GM23338 (cell line): ENCODE data around the gene TRABD. TPM values are rescaled to one million over a fixed set of nuclear protein-coding genes. Genes with fewer than 3 reads are reported as not detected.

Experiments used
- ATAC-seq: fragments of 200-7000 bp; cut with Tn5 transposase; 3 replicates; pipeline ENCODE4 v1.9.1; 2020
- DNase-seq: peaks from one replicate; pipeline ENCODE4 v3.0.0-alpha.2; 2015; ENCODE audit warnings: low spot score
- H2AFZ ChIP-seq: fragments of 200-600 bp; sonication (generic); 2 replicates; pipeline ENCODE4 v1.8.0; 2016; ENCODE audit warnings: antibody characterized with exemption, mild to moderate bottlenecking, moderate library complexity
- H3F3A ChIP-seq: fragments of 200-600 bp; sonication (generic); replicated peaks from 2 replicates; pipeline ENCODE4 v1.8.0; 2017; ENCODE audit warnings: antibody characterized with exemption, mixed run types, low read depth
- H3K27ac ChIP-seq: fragments of 200-600 bp; sonication (generic); 2 replicates; pipeline ENCODE4 v1.6.1; 2016; ENCODE audit warnings: low read depth
- H3K27me3 ChIP-seq: fragments of 200-600 bp; sonication (generic); 2 replicates; pipeline ENCODE4 v1.8.0; 2016; ENCODE audit warnings: mild to moderate bottlenecking, mixed run types, moderate library complexity; ENCODE audit not compliant: insufficient read depth
- H3K36me3 ChIP-seq: fragments of 200-600 bp; sonication (generic); 2 replicates; pipeline ENCODE4 v1.8.0; 2016; ENCODE audit warnings: mild to moderate bottlenecking; ENCODE audit not compliant: insufficient read depth
- H3K4me1 ChIP-seq: fragments of 200-600 bp; sonication (generic); 2 replicates; pipeline ENCODE4 v1.8.0; 2016; ENCODE audit warnings: mild to moderate bottlenecking, moderate library complexity; ENCODE audit not compliant: insufficient read depth
- H3K4me2 ChIP-seq: fragments of 200-600 bp; sonication (generic); 2 replicates; pipeline ENCODE4 v1.7.1; 2017; ENCODE audit warnings: mixed run types
- H3K4me3 ChIP-seq: fragments of 200-600 bp; sonication (generic); 2 replicates; pipeline ENCODE4 v1.6.1; 2016; ENCODE audit warnings: mixed run types
- H3K79me2 ChIP-seq: fragments of 200-600 bp; sonication (generic); replicated peaks from 2 replicates; pipeline ENCODE4 v1.8.0; 2017; ENCODE audit warnings: mild to moderate bottlenecking; ENCODE audit not compliant: insufficient read depth
- H3K9me2 ChIP-seq: fragments of 200-600 bp; sonication (generic); 2 replicates; pipeline ENCODE4 v1.8.0; 2017; ENCODE audit not compliant: insufficient read depth
- H4K20me1 ChIP-seq: fragments of 200-600 bp; sonication (generic); replicated peaks from 2 replicates; pipeline ENCODE4 v1.8.0; 2017; ENCODE audit warnings: mild to moderate bottlenecking; ENCODE audit not compliant: insufficient read depth
- H3K27ac Mint-ChIP-seq: 2 replicates; pipeline ENCODE4 v1.8.0; 2020; ENCODE audit warnings: inconsistent platforms, mild to moderate bottlenecking, moderate library complexity, mixed read lengths
- H3K27me3 Mint-ChIP-seq: 3 replicates; pipeline ENCODE4 v1.8.0; 2022; ENCODE audit warnings: low read depth, mild to moderate bottlenecking, moderate library complexity, mixed read lengths, inconsistent platforms; ENCODE audit not compliant: insufficient read depth, poor library complexity
- H3K36me3 Mint-ChIP-seq: 3 replicates; pipeline ENCODE4 v1.8.0; 2021; ENCODE audit warnings: low read depth, mild to moderate bottlenecking, inconsistent platforms, moderate library complexity, mixed read lengths
- H3K4me1 Mint-ChIP-seq: 3 replicates; pipeline ENCODE4 v1.8.0; 2020; ENCODE audit warnings: mild to moderate bottlenecking, inconsistent platforms, mixed read lengths
- H3K4me3 Mint-ChIP-seq: 3 replicates; pipeline ENCODE4 v1.8.0; 2021; ENCODE audit warnings: moderate library complexity, mild to moderate bottlenecking, inconsistent platforms, mixed read lengths
- H3K9me3 Mint-ChIP-seq: 3 replicates; pipeline ENCODE4 v1.8.0; 2020; ENCODE audit warnings: moderate library complexity, mild to moderate bottlenecking, inconsistent platforms, mixed read lengths
- ETS1 ChIP-seq: IDR thresholded peaks from 2 replicates; pipeline ENCODE4 v1.6.1; 2016; ENCODE audit warnings: antibody characterized with exemption
- EZH2 ChIP-seq: fragments of 200-600 bp; sonication (generic); IDR thresholded peaks from one replicate; pipeline ENCODE4 v1.8.0; 2017; ENCODE audit warnings: antibody characterized with exemption, mild to moderate bottlenecking, low read depth; ENCODE audit not compliant: unreplicated experiment
- NANOG ChIP-seq: IDR thresholded peaks from 2 replicates; pipeline ENCODE4 v1.6.1; 2016; ENCODE audit warnings: antibody characterized with exemption, borderline replicate concordance
- ZNF114 ChIP-seq: fragments of 250-450 bp; sonication (Bioruptor Pico); IDR thresholded peaks from 2 replicates; pipeline ENCODE4 v1.5.0; 2020; ENCODE audit warnings: mild to moderate bottlenecking, moderate library complexity
- ZNF462 ChIP-seq: fragments of 250-450 bp; sonication (Bioruptor Pico); IDR thresholded peaks from 2 replicates; pipeline ENCODE4 v1.5.0; 2020; ENCODE audit warnings: mild to moderate bottlenecking, moderate library complexity
- polyA plus RNA-seq: library from polyadenylated mRNA; unstranded; fragments of >200 nt; fragmentation: Nextera tagmentation; extraction: Ambion mirVana; gene quantifications from 2 replicates; pipeline ENCODE4 v1.2.1, GENCODE V29; 2016
- total RNA-seq: library from RNA; depleted of rRNA; stranded (reverse); fragments of >200 nt; shearing (Covaris generic); gene quantifications from 2 replicates; pipeline ENCODE4 v1.2.3, GENCODE V29; 2014

The TRABD gene
- total and polyA plus RNA-seq, 2 experiments from 2014 or later, result 44.1 to 66.1 TPM

- H3F3A ChIP-seq, result no peaks in the 10 kb centered on the region
- no peak overlapping the region for H3K4me2 ChIP-seq
- no peaks in the 10 kb centered on the region for H3K27me3 ChIP-seq
- TF ChIP-seq ZNF462 (CRISPR knock-in tag) (no peak), ETS1 (no peak)
- H3K9me2 ChIP-seq, result no peaks in the 10 kb centered on the region
- peaks cover 52% of the 10 kb centered on the region for H3K36me3 Mint-ChIP-seq
- no peak for ATAC-seq
- peaks cover 2% of the 10 kb centered on the region; the same call in 1 of the 3 replicates for H3K4me1 Mint-ChIP-seq
- H3K4me3 ChIP-seq, result no peak overlapping the region
- no peak overlapping the region for H3K27ac Mint-ChIP-seq
- H3K27me3 Mint-ChIP-seq, result peaks cover 10% of the 10 kb centered on the region
- no peak for DNase-seq
- H3K79me2 ChIP-seq, result peaks cover 19% of the 10 kb centered on the region; the same call in 1 of the 2 replicates
- no peak overlapping the region for H2AFZ ChIP-seq
- H3K4me1 ChIP-seq, result no peaks in the 10 kb centered on the region
- H3K36me3 ChIP-seq, result 0 out of 2 replicates have a peak, but pooled peaks cover 7% of the 10 kb centered on the region
- no peak overlapping the region for H3K27ac ChIP-seq
- H3K9me3 Mint-ChIP-seq, result no peaks in the 10 kb centered on the region; the same call in 2 of the 3 replicates
- peaks cover 18% of the 10 kb centered on the region for H4K20me1 ChIP-seq
- H3K4me3 Mint-ChIP-seq, result no peak overlapping the region
These were observed 25.4 kb downstream of the TRABD start for GRCh38 chr22:50211147-50211546.

- no peaks in the 10 kb centered on the region for H3F3A ChIP-seq
- H2AFZ ChIP-seq, result no peak overlapping the region
- no peaks in the 10 kb centered on the region; the same call in 2 of the 3 replicates for H3K4me1 Mint-ChIP-seq
- TF ChIP-seq NANOG (no peak), ZNF114 (CRISPR knock-in tag) (no peak), EZH2 (no peak)
- no peak overlapping the region for H3K4me2 ChIP-seq
- no peaks in the 10 kb centered on the region; the same call in 2 of the 3 replicates for H3K9me3 Mint-ChIP-seq
- ATAC-seq, result no peak
- no peak overlapping the region for H3K4me3 Mint-ChIP-seq
- no peak overlapping the region for H3K27ac ChIP-seq
- H3K4me1 ChIP-seq, result no peaks in the 10 kb centered on the region
- 0 out of 2 replicates have a peak, but pooled peaks cover 7% of the 10 kb centered on the region for H3K36me3 ChIP-seq
- peaks cover 62% of the 10 kb centered on the region for H3K36me3 Mint-ChIP-seq
- no peak overlapping the region for H3K4me3 ChIP-seq
- H3K27me3 Mint-ChIP-seq, result peaks cover 7% of the 10 kb centered on the region
- no peak overlapping the region for H3K27ac Mint-ChIP-seq
- H3K79me2 ChIP-seq, result peaks cover 19% of the 10 kb centered on the region; the same call in 1 of the 2 replicates
- no peak for DNase-seq
- no peaks in the 10 kb centered on the region for H3K9me2 ChIP-seq
- H4K20me1 ChIP-seq, result peaks cover 18% of the 10 kb centered on the region
- no peaks in the 10 kb centered on the region for H3K27me3 ChIP-seq
These were observed 27.6 kb downstream of the TRABD start for GRCh38 chr22:50213263-50213662.
